Erythroblast (primary cell): ENCODE results near the gene TMEM178A.

ENCODE experiments used
- GATA1 ChIP-seq: IDR thresholded peaks from 2 replicates; pipeline ENCODE4 v1.6.1; 2011; ENCODE audit warnings: low read depth, mild to moderate bottlenecking, control low read depth, low read length, moderate library complexity
- POLR2A ChIP-seq: IDR thresholded peaks from 2 replicates; pipeline ENCODE4 v1.6.1; 2011; ENCODE audit warnings: mild to moderate bottlenecking, low read length

DNA sequence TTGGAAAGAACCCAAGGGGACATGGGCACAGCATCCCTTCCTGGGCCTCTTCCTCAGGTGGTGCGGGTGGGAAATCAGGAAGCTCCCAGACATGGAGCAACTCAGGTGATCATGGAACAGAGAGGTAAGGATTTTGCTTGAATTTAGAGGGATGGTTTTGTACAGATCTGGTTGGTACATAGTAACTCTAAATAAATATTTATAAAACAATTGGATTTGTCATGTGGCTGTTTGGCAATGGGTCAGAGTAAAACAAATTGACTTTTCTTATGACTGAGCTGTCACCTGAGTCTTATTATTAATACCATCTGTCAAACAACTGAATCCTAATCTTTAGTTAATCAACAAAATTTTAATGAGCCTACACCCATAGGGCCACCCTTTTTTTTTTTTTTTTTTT, 19.4 kb upstream of the TMEM178A start:
- TF ChIP-seq POLR2A (no peak), GATA1 (no peak)
